OCI-LY3 (cell line): ENCODE results near the gene KCNA1.

Experiments used
- CTCF ChIP-seq: fragments of 200-600, 300-600 bp; sonication (generic); IDR thresholded peaks from 2 replicates; pipeline ENCODE4 v1.5.1; 2014; ENCODE audit warnings: antibody characterized with exemption, low read length, low read depth
- EZH2phosphoT487 ChIP-seq: fragments of 200-600 bp; shearing (Covaris generic); IDR thresholded peaks from 2 replicates; pipeline ENCODE4 v1.6.1; 2018; ENCODE audit warnings: antibody characterized with exemption, mixed run types, low read depth

GRCh38 chr12:4909410-4909733, 333 bp upstream of the KCNA1 start:
- no peak for TF ChIP-seq EZH2phosphoT487
- no peak for TF ChIP-seq CTCF
